B cell (primary cell): Measurements from ENCODE around the gene INSR.

Source experiments
- CTCF ChIP-seq: fragments of 200-600 bp; IDR thresholded peaks from one replicate; pipeline ENCODE4 v1.8.0; 2022; ENCODE audit warnings: antibody characterized with exemption, mild to moderate bottlenecking
- EZH2 ChIP-seq: IDR thresholded peaks from 2 replicates; pipeline ENCODE4 v1.6.1; 2012; ENCODE audit warnings: borderline replicate concordance, low read depth, mild to moderate bottlenecking, moderate library complexity, low read length; ENCODE audit not compliant: insufficient read depth, poor library complexity, severe bottlenecking

DNA sequence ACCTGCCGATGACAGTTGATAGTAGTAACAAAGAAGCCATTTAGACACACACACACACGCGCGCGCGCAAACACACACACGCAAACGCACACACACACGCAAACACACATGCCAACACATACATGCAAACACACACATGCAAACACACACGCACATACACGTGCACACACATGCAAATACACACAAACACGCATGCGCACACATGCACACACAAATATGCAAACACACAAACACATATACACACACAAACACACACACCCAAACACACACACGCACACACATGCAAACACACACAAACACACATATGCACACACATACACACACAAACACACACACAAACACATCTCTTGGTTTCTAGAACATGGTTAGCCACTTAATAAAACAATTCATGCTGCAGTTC is 174.6 kb downstream of the INSR start:
- TF ChIP-seq CTCF = no peak
- TF ChIP-seq EZH2 = no peak
